WERI-Rb-1 (cell line): ENCODE results near the gene AK9.

ENCODE experiments used
- DNase-seq: peaks from one replicate; pipeline ENCODE4 v3.0.0-alpha.2; 2020
- H3K27ac ChIP-seq: fragments of 250-450 bp; sonication (Bioruptor Pico); 2 replicates; pipeline ENCODE4 v1.5.1; 2020; ENCODE audit warnings: mild to moderate bottlenecking, moderate library complexity
- H3K27me3 ChIP-seq: fragments of 250-450 bp; sonication (Bioruptor Pico); 2 replicates; pipeline ENCODE4 v1.5.1; 2021; ENCODE audit warnings: mild to moderate bottlenecking, low read depth, moderate library complexity; ENCODE audit not compliant: insufficient read depth, severe bottlenecking
- H3K36me3 ChIP-seq: fragments of 250-450 bp; sonication (Bioruptor Pico); 2 replicates; pipeline ENCODE4 v1.5.1; 2020; ENCODE audit warnings: mild to moderate bottlenecking, moderate library complexity
- H3K4me3 ChIP-seq: 2 replicates; pipeline ENCODE4 v1.5.1; 2011; ENCODE audit warnings: low read depth, mild to moderate bottlenecking, control low read depth, low read length
- H3K9me3 ChIP-seq: fragments of 250-450 bp; sonication (Bioruptor Pico); 2 replicates; pipeline ENCODE4 v1.5.1; 2021; ENCODE audit warnings: mild to moderate bottlenecking, moderate library complexity; ENCODE audit not compliant: severe bottlenecking
- TF ChIP-seq, protein P1 (sequence below): IDR thresholded peaks from 2 replicates; pipeline ENCODE4 v1.5.1; 2011; ENCODE audit warnings: low read depth, mild to moderate bottlenecking, control low read depth, inconsistent platforms, low read length

AK9 gene

DNA sequence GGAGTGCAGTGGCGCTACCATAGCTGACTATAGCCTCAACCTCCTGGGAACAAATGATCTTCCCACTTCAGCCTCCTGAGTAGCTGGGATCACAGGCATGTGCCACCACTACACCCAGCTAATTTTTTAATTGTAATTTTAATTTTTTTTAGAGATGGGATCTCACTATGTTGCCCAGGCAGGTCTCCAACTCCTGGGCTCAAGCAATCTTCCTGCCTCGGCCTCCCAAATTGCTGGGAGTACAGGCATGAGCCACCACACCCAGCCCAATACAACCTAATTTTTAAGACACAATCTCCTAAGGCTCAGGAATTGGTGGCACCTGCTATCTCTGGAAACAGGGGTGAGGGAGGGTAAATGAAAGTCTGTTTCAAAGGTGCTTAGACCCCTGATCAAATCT is 213.8 kb downstream of the AK9 start:
- TF ChIP-seq, protein P1, sequence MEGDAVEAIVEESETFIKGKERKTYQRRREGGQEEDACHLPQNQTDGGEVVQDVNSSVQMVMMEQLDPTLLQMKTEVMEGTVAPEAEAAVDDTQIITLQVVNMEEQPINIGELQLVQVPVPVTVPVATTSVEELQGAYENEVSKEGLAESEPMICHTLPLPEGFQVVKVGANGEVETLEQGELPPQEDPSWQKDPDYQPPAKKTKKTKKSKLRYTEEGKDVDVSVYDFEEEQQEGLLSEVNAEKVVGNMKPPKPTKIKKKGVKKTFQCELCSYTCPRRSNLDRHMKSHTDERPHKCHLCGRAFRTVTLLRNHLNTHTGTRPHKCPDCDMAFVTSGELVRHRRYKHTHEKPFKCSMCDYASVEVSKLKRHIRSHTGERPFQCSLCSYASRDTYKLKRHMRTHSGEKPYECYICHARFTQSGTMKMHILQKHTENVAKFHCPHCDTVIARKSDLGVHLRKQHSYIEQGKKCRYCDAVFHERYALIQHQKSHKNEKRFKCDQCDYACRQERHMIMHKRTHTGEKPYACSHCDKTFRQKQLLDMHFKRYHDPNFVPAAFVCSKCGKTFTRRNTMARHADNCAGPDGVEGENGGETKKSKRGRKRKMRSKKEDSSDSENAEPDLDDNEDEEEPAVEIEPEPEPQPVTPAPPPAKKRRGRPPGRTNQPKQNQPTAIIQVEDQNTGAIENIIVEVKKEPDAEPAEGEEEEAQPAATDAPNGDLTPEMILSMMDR = no peak
- DNase-seq = no peak
- H3K36me3 ChIP-seq = peaks cover 85% of the 10 kb centered on the region

DNA sequence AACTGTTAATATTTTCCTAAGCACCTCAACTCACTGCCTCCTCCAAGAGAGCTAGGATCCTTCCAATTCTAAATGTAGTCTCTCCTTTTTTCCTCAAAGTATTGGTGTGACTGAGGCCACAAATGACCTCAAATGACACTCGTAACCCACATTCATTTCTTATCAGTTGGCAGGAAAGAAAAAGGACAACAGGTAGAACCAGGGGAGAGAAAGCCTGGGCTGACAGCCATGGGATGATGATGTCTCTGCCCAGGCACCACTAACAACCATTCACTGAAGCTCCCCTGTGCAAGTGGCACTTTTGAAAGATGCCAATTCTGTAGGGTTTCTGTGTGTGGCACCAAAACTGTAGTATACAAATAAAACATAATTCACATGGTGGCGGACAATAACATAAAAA is 215.4 kb downstream of the AK9 start:
- Histone ChIP-seq H3K27ac (no peak overlapping the region), H3K36me3 (peaks cover 84% of the 10 kb centered on the region)
- TF ChIP-seq, protein P1 = no peak

More for the DNA sequence above, 213.8 kb downstream of the AK9 start:
- Histone ChIP-seq H3K4me3 (no peak overlapping the region), H3K27ac (no peak overlapping the region), H3K9me3 (no peaks in the 10 kb centered on the region), H3K27me3 (no peaks in the 10 kb centered on the region)

DNA sequence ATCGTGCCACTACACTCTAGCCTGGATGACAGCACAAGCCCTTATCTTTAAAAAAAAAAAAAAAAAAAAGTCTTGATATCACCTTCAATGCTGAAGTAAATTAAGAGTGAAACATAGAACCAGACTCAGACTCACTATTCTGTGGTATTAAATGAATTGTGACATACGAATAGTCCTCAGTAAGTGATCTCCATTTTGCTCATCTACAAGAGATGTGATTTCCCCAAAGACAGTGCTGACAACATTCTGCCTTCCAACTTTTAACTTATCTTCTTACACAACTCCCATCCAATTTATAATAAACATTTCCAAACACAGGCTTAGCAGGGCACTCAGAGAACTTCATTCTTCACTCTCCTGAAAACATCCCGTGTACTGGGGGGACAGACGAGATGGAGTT is 216.0 kb downstream of the AK9 start:
- Histone ChIP-seq H3K36me3 (peaks cover 81% of the 10 kb centered on the region), H3K9me3 (no peaks in the 10 kb centered on the region), H3K4me3 (no peak overlapping the region), H3K27ac (no peak overlapping the region), H3K27me3 (no peaks in the 10 kb centered on the region)
- TF ChIP-seq, protein P1 = no peak
- no peak for DNase-seq

More for the DNA sequence above, 215.4 kb downstream of the AK9 start:
- Histone ChIP-seq H3K9me3 (no peaks in the 10 kb centered on the region), H3K27me3 (no peaks in the 10 kb centered on the region), H3K4me3 (no peak overlapping the region)
- no peak for DNase-seq

DNA sequence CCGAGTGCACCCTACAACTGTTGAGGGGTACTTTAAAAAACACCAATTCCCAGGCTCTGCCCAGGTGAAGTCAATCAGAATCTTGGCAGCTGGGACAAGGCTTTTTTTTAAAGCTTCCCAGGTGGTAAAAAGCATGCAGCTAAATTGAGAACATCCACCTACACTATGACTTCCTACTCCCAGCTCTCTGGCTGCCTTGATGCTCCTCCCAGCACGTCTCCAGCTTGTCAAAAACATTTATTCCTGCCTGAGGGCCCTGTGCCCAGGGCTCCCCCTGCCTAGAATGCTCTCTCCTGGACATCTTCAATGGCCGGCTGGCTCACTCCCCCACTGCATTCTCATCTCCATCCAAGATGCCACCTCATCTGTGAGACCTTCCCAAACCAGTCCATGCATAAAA is 217.9 kb downstream of the AK9 start:
- no peaks in the 10 kb centered on the region for H3K27me3 ChIP-seq
- no peak for DNase-seq
- TF ChIP-seq, protein P1 = no peak
- no peak overlapping the region for H3K27ac ChIP-seq
- H3K9me3 ChIP-seq = no peaks in the 10 kb centered on the region
- H3K36me3 ChIP-seq = peaks cover 71% of the 10 kb centered on the region
- no peak overlapping the region for H3K4me3 ChIP-seq

DNA sequence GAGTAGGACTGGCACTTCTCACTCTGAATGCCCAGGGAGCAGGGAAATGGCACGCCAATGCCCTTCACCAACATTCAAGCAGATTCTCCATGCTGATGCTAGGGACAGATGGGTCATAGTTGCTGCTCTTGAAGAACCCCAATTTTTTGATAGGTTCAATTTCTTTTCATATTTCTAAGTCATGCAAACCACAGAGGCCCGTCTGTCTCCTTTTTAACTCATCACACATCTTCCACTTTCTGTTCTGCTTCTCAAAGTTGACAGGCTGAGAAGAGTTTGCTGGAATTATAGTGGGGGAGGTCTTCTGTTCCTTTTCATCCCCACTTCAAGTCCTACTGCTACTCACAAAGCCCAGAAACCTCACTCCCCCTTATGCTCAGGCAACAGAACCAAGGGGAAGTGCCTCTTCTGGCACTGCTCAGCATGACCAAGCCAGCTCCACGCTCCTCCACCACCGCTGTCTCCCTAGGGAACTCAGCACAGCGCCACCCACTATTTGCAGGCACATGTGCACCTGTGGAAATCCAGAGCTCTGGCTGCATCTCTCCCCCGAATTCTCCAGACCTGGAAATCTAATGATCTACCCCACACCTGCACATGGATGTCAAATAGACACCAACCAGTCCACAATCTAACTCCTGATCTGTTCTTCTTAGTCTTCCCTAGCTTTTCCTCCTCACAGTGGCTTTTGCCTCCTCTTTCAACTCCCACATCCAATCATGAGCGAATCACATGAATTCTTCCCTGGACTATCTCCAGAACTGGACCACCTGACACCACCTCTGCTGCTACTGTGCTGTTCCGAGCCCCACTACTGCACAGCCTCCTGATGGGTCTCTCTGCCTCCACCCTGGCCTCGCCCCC is 218.6 kb downstream of the AK9 start:
- Histone ChIP-seq H3K36me3 (peaks cover 72% of the 10 kb centered on the region), H3K27ac (no peak overlapping the region), H3K9me3 (no peaks in the 10 kb centered on the region), H3K4me3 (no peak overlapping the region), H3K27me3 (no peaks in the 10 kb centered on the region)
- DNase-seq = no peak
- TF ChIP-seq, protein P1 = no peak
